SH-SY5Y (cell line): Measurements from ENCODE around the gene ZNF831.

Experiments used
- GATA2 ChIP-seq: IDR thresholded peaks from 2 replicates; pipeline ENCODE4 v1.6.1; 2011; ENCODE audit warnings: mild to moderate bottlenecking, low read depth, low read length
- GATA3 ChIP-seq: IDR thresholded peaks from 2 replicates; pipeline ENCODE4 v1.6.1; 2011; ENCODE audit warnings: low read depth, mild to moderate bottlenecking, low read length, moderate library complexity

- TF ChIP-seq GATA3 = no peak
- no peak for TF ChIP-seq GATA2
These were observed 18.8 kb upstream of the ZNF831 start for GRCh38 chr20:59144831-59145196.
